H1 (cell line): ENCODE data around the gene ALDH1A2. TPM values are rescaled to one million over a fixed set of nuclear protein-coding genes. Genes with fewer than 3 reads are reported as not detected.

Experiments
- CTCF ChIA-PET: fragments of 300-600 bp; sonication (Branson Sonifier 250); formaldehyde crosslinking; loops from one replicate; lab custom pipeline; 2021; ENCODE audit not compliant: partially characterized antibody; lab: Charles Lee
- POLR2A ChIA-PET: fragments of 300-600 bp; sonication (Branson Sonifier 250); formaldehyde crosslinking; loops from one replicate; lab custom pipeline; 2021; ENCODE audit warnings: inconsistent platforms; ENCODE audit not compliant: partially characterized antibody; lab: Charles Lee
- DNase-seq, 2 experiments: peaks; one replicate each; pipeline versions ENCODE4 v3.0.0 to v3.0.0-alpha.2; 2010 to 2022; ENCODE audit warnings: low spot score in 2 of 2, low read depth in 1 of 2, mixed read lengths in 1 of 2
- FAIRE-seq: peaks from 2 replicates; lab custom pipeline; 2011; peaks lifted over from hg19 to GRCh38; lab: Jason Lieb, UNC
- H2AFZ ChIP-seq: 2 replicates; pipeline ENCODE4 v1.8.1; 2012; ENCODE audit warnings: low read length, inconsistent platforms
- H2AK5ac ChIP-seq: 2 replicates; pipeline ENCODE4 v1.6.1; 2013; ENCODE audit warnings: low read depth, low read length
- H2BK120ac ChIP-seq: replicated peaks from 2 replicates; pipeline ENCODE3; 2013; ENCODE audit warnings: low read depth, low read length, inconsistent platforms
- H2BK12ac ChIP-seq: 2 replicates; pipeline ENCODE4 v1.6.1; 2013; ENCODE audit warnings: low read depth, low read length
- H2BK15ac ChIP-seq: 2 replicates; pipeline ENCODE4 v1.6.1; 2013; ENCODE audit warnings: low read length
- H2BK20ac ChIP-seq: 2 replicates; pipeline ENCODE4 v1.6.1; 2013; ENCODE audit warnings: low read length
- H2BK5ac ChIP-seq: 2 replicates; pipeline ENCODE4 v1.6.1; 2013; ENCODE audit warnings: low read depth, low read length
- H3K14ac ChIP-seq: 2 replicates; pipeline ENCODE4 v1.6.1; 2013; ENCODE audit warnings: inconsistent platforms; ENCODE audit not compliant: insufficient read length
- H3K18ac ChIP-seq: 2 replicates; pipeline ENCODE4 v1.6.1; 2013; ENCODE audit warnings: low read length; ENCODE audit errors: extremely low read depth
- H3K23ac ChIP-seq: 2 replicates; pipeline ENCODE4 v1.6.1; 2013; ENCODE audit warnings: inconsistent platforms; ENCODE audit not compliant: insufficient read length
- H3K23me2 ChIP-seq: 2 replicates; pipeline ENCODE4 v1.6.1; 2013; ENCODE audit warnings: low read depth, low read length
- H3K27ac ChIP-seq: 2 replicates; pipeline ENCODE4 v1.6.1; 2011; ENCODE audit warnings: low read depth, low read length, inconsistent platforms
- H3K27me3 ChIP-seq, 4 experiments: replicated peaks in 1 of 4; 1 replicate in 1 of 4; 2 replicates in 3 of 4; pipeline versions ENCODE4 v1.6.1 to v1.8.1; 2011 to 2013; ENCODE audit warnings: low read length in 3 of 4, mild to moderate bottlenecking in 3 of 4, inconsistent platforms in 2 of 4, mixed read lengths in 2 of 4, moderate library complexity in 1 of 4; ENCODE audit not compliant: control insufficient read depth in 3 of 4, insufficient read depth in 3 of 4; ENCODE audit errors: extremely low read depth in 1 of 4
- H3K36me3 ChIP-seq, 4 experiments: 2 replicates each; pipeline versions ENCODE4 v1.6.1 to v1.8.1; 2011 to 2013; ENCODE audit warnings: mild to moderate bottlenecking in 4 of 4, low read length in 3 of 4, moderate library complexity in 2 of 4, control low read depth in 1 of 4, inconsistent platforms in 1 of 4; ENCODE audit not compliant: insufficient read depth in 4 of 4, control insufficient read depth in 2 of 4
- H3K4ac ChIP-seq: replicated peaks from 2 replicates; pipeline ENCODE3; 2013; ENCODE audit warnings: low read length, low read depth, mixed read lengths, inconsistent platforms; ENCODE audit not compliant: insufficient read length
- H3K4me1 ChIP-seq, 4 experiments: replicated peaks in 1 of 4; 1 replicate in 1 of 4; 2 replicates in 3 of 4; pipeline versions ENCODE4 v1.6.1 to v1.8.1; 2011 to 2013; ENCODE audit warnings: low read length in 3 of 4, inconsistent platforms in 2 of 4, mixed read lengths in 1 of 4; ENCODE audit not compliant: insufficient read depth in 4 of 4, control insufficient read depth in 3 of 4
- H3K4me2 ChIP-seq, 2 experiments: 2 replicates each; pipeline versions ENCODE4 v1.6.1 to v1.8.1; 2011 to 2013; ENCODE audit warnings: low read depth in 2 of 2, low read length in 2 of 2, control low read depth in 1 of 2, inconsistent platforms in 1 of 2, mild to moderate bottlenecking in 1 of 2; ENCODE audit not compliant: insufficient read depth in 1 of 2
- H3K4me3 ChIP-seq, 4 experiments: fragments of 200-600, 300-600 bp in 1 of 4; sonication (generic), shearing (Covaris generic), sonication (Bioruptor Twin) in 1 of 4; 2 replicates each; pipeline versions ENCODE4 v1.5.1 to v1.8.1; 2011 to 2016; ENCODE audit warnings: low read length in 4 of 4, low read depth in 3 of 4, control low read depth in 2 of 4, inconsistent platforms in 2 of 4, mild to moderate bottlenecking in 2 of 4, mixed read lengths in 1 of 4, moderate library complexity in 1 of 4; ENCODE audit not compliant: insufficient read depth in 2 of 4; ENCODE audit errors: extremely low read depth in 1 of 4
- H3K56ac ChIP-seq: replicated peaks from 2 replicates; pipeline ENCODE3; 2013; ENCODE audit warnings: low read depth, mild to moderate bottlenecking, mixed read lengths, low read length, inconsistent platforms; ENCODE audit not compliant: insufficient read length
- H3K79me1 ChIP-seq: 2 replicates; pipeline ENCODE4 v1.6.1; 2013; ENCODE audit warnings: low read depth, low read length, control low read depth
- H3K79me2 ChIP-seq, 2 experiments: 2 replicates each; pipeline versions ENCODE4 v1.6.1 to v1.8.1; 2012 to 2013; ENCODE audit warnings: low read length in 2 of 2, mild to moderate bottlenecking in 2 of 2, inconsistent platforms in 1 of 2; ENCODE audit not compliant: insufficient read depth in 2 of 2, control insufficient read depth in 1 of 2
- H3K9ac ChIP-seq, 4 experiments: replicated peaks in 1 of 4; 1 replicate in 1 of 4; 2 replicates in 3 of 4; pipeline versions ENCODE4 v1.6.1 to v1.8.1; 2011 to 2013; ENCODE audit warnings: low read depth in 3 of 4, low read length in 3 of 4, control low read depth in 2 of 4, mild to moderate bottlenecking in 2 of 4, moderate library complexity in 2 of 4, inconsistent platforms in 1 of 4; ENCODE audit errors: extremely low read depth in 1 of 4
- H3K9me3 ChIP-seq, 2 experiments: 2 replicates each; pipeline versions ENCODE4 v1.6.1 to v1.8.1; 2012 to 2013; ENCODE audit warnings: mild to moderate bottlenecking in 2 of 2, moderate library complexity in 2 of 2, control low read depth in 1 of 2, inconsistent platforms in 1 of 2, low read depth in 1 of 2, low read length in 1 of 2, mixed read lengths in 1 of 2; ENCODE audit not compliant: insufficient read depth in 2 of 2
- H4K20me1 ChIP-seq, 2 experiments: replicated peaks in 1 of 2; 2 replicates each; pipeline versions ENCODE3 to v1.8.1; 2011 to 2013; ENCODE audit warnings: inconsistent platforms in 2 of 2, low read length in 2 of 2, mild to moderate bottlenecking in 1 of 2; ENCODE audit not compliant: insufficient read depth in 2 of 2, control insufficient read depth in 1 of 2
- H4K5ac ChIP-seq: 2 replicates; pipeline ENCODE4 v1.6.1; 2013; ENCODE audit warnings: low read length, low read depth, mixed read lengths, inconsistent platforms; ENCODE audit not compliant: insufficient read length
- H4K8ac ChIP-seq: 2 replicates; pipeline ENCODE4 v1.8.0; 2013; ENCODE audit warnings: mild to moderate bottlenecking, moderate library complexity, low read length, inconsistent platforms; ENCODE audit not compliant: insufficient read depth; ENCODE audit errors: extremely low read depth
- H4K91ac ChIP-seq: replicated peaks from 2 replicates; pipeline ENCODE3; 2013; ENCODE audit warnings: low read length, mixed read lengths, inconsistent platforms; ENCODE audit not compliant: insufficient read length
- ATF2 ChIP-seq: IDR thresholded peaks from 2 replicates; pipeline ENCODE4 v1.6.1; 2012; ENCODE audit warnings: low read length, inconsistent platforms
- BACH1 ChIP-seq: IDR thresholded peaks from 2 replicates; pipeline ENCODE4 v1.6.1; 2012; ENCODE audit warnings: low read length, improper control_type of control experiment
- BCL11A ChIP-seq, 2 experiments: IDR thresholded peaks; one replicate each; pipeline ENCODE4 v1.6.1; 2011; ENCODE audit warnings: low read depth in 2 of 2, low read length in 2 of 2, mild to moderate bottlenecking in 2 of 2
- CHD2 ChIP-seq: IDR thresholded peaks from 2 replicates; pipeline ENCODE4 v1.6.1; 2012; ENCODE audit warnings: low read length, improper control_type of control experiment
- JUN ChIP-seq: IDR thresholded peaks from 2 replicates; pipeline ENCODE4 v1.6.1; 2011; ENCODE audit warnings: low read depth, mild to moderate bottlenecking, improper control_type of control experiment, low read length
- PHF8 ChIP-seq: fragments of 200-600 bp; sonication (generic); conservative IDR thresholded peaks from 2 replicates; pipeline ENCODE4 v1.7.1; 2012; ENCODE audit warnings: low read depth, mild to moderate bottlenecking, inconsistent platforms, low read length, moderate library complexity
- RXRA ChIP-seq: IDR thresholded peaks from 2 replicates; pipeline ENCODE4 v1.6.1; 2011; ENCODE audit warnings: low read depth, mild to moderate bottlenecking, low read length, moderate library complexity; ENCODE audit not compliant: insufficient read depth
- SP1 ChIP-seq: IDR thresholded peaks from 2 replicates; pipeline ENCODE4 v1.6.1; 2011; ENCODE audit warnings: low read depth, low read length
- SP2 ChIP-seq: IDR thresholded peaks from 2 replicates; pipeline ENCODE4 v1.6.1; 2012; ENCODE audit warnings: mild to moderate bottlenecking, low read length, inconsistent platforms
- SUZ12 ChIP-seq: fragments of 200-600 bp; sonication (generic); IDR thresholded peaks from 2 replicates; pipeline ENCODE4 v1.6.1; 2012; ENCODE audit warnings: mild to moderate bottlenecking, inconsistent platforms, low read length, moderate library complexity, mixed read lengths
- TBP ChIP-seq: IDR thresholded peaks from 2 replicates; pipeline ENCODE4 v1.6.1; 2011; ENCODE audit warnings: low read depth, low read length, improper control_type of control experiment
- YY1 ChIP-seq: IDR thresholded peaks from 2 replicates; pipeline ENCODE4 v1.6.1; 2011; ENCODE audit warnings: low read depth, mild to moderate bottlenecking, low read length
- WGBS, 2 experiments: shearing (Covaris generic) in 1 of 2; methylation state at CpG; one replicate each; pipeline versions ENCODE4 v1.1.6 to v1.1.7; 2013 to 2015; ENCODE audit warnings: low lambda C conversion rate in 2 of 2, mixed read lengths in 2 of 2, inconsistent platforms in 1 of 2, low coverage in 1 of 2, missing lambda C conversion rate in 1 of 2; ENCODE audit not compliant: insufficient replicate concordance in 2 of 2, insufficient coverage in 1 of 2, insufficient read length in 1 of 2; ENCODE audit errors: extremely low coverage in 1 of 2, missing lambda C conversion rate in 1 of 2; 5-methylcytosine and 5-hydroxymethylcytosine counted together
- polyA plus RNA-seq, 7 experiments: library from polyadenylated mRNA; depleted of rRNA in 3 of 7; stranded (reverse) in 5 of 7; unstranded in 2 of 7; fragments of >200 nt in 5 of 7; fragments of 200-250 nt in 2 of 7; gene quantifications; 1 replicate in 5 of 7; 2 replicates in 1 of 7; 4 replicates in 1 of 7; pipeline versions ENCODE4 v1.2.1 to v1.2.3, GENCODE V29; 2011 to 2013; ENCODE audit warnings: missing spikeins in 2 of 7, mixed read lengths in 2 of 7
- total RNA-seq: library from RNA; stranded (reverse); fragmentation: NEBNext Ultra II Directional; extraction: Animal tissue kit (Norgen Biotek cat#: 25700); gene quantifications from 2 replicates; pipeline ENCODE4 v1.2.1, GENCODE V29; 2021
- TF ChIP-seq, protein P1 (sequence below): IDR thresholded peaks from 2 replicates; pipeline ENCODE4 v1.6.1; 2011; ENCODE audit warnings: low read length, improper control_type of control experiment

The ALDH1A2 gene
- total and polyA plus RNA-seq, 2 of the 8 experiments (the other 6 are each of a cell fraction or from before 2014, with no cell fraction given), result 0.06 to 0.24 TPM

- no peak overlapping the region for H3K9ac ChIP-seq
- H3K4me2 ChIP-seq, result no peak overlapping the region
- peaks cover 2% of the 10 kb centered on the region; the same call in 1 of the 2 replicates for H3K23me2 ChIP-seq
- H3K56ac ChIP-seq, result no peak overlapping the region
- H2BK120ac ChIP-seq, result no peak overlapping the region
- H3K9me3 ChIP-seq, result no peaks in the 10 kb centered on the region
- no peak overlapping the region for H3K14ac ChIP-seq
- no peak overlapping the region for H2AFZ ChIP-seq
- no peaks in the 10 kb centered on the region for H3K27me3 ChIP-seq
- no peaks in the 10 kb centered on the region for H3K79me1 ChIP-seq
- H2BK15ac ChIP-seq, result no peak overlapping the region
- H4K8ac ChIP-seq, result no peak overlapping the region
- H2AK5ac ChIP-seq, result no peak overlapping the region
- H4K5ac ChIP-seq, result no peak overlapping the region
- no peak overlapping the region for H2BK20ac ChIP-seq
- no peak for FAIRE-seq
- no peak overlapping the region for H3K4ac ChIP-seq
- no peak overlapping the region for H3K4me3 ChIP-seq
- ChIA-PET POLR2A (no interaction called here), CTCF (interaction anchor here (0.9 to 1.2 kb wide), 4 partner anchors 15 to 143 kb away, joined by 3 read pairs; no protein-coding TSS in a partner anchor)
- H4K20me1 ChIP-seq, result peaks cover 0 to 1% of the 10 kb centered on the region in 2 experiments
- H2BK5ac ChIP-seq, result no peak overlapping the region
- H3K4me1 ChIP-seq, result 0 out of 7 replicates have a peak, but pooled peaks cover 0 to 2% (median 0%) of the 10 kb centered on the region in 4 experiments
- no peak overlapping the region for H4K91ac ChIP-seq
- H3K36me3 ChIP-seq, result no peaks in the 10 kb centered on the region
- no peak overlapping the region for H3K23ac ChIP-seq
- no peak overlapping the region for H3K27ac ChIP-seq
- DNase-seq, result no peak
- no peak overlapping the region for H2BK12ac ChIP-seq
- no peak overlapping the region for H3K18ac ChIP-seq
- WGBS, 2 experiments, result 80% methylated on average over 6 of the region's 6 CpGs; no CpG with 5 or more reads in 1 of the 2 experiments
- H3K79me2 ChIP-seq, result no peaks in the 10 kb centered on the region
- TF ChIP-seq, protein P1, sequence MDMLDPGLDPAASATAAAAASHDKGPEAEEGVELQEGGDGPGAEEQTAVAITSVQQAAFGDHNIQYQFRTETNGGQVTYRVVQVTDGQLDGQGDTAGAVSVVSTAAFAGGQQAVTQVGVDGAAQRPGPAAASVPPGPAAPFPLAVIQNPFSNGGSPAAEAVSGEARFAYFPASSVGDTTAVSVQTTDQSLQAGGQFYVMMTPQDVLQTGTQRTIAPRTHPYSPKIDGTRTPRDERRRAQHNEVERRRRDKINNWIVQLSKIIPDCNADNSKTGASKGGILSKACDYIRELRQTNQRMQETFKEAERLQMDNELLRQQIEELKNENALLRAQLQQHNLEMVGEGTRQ, result no peak
- TF ChIP-seq SP1 (no peak), SUZ12 (no peak), RXRA (no peak), JUN (no peak), BCL11A (IDR thresholded peaks at IDR 0.05; ENCODE audit: low read depth in 2 of 2, low read length in 2 of 2) (no peak), SP2 (no peak), BACH1 (no peak), TBP (no peak), CHD2 (no peak), YY1 (no peak), ATF2 (no peak), PHF8 (no peak)
Observed at GRCh38 chr15:58040150-58040549, 25.4 kb downstream of the ALDH1A2 start.
